Astrocyte (in vitro differentiated cells and primary cell): ENCODE measurements around the gene CTXN3.

Experiments used
- EZH2 ChIP-seq: IDR thresholded peaks from 2 replicates; pipeline ENCODE4 v1.6.1; 2012; ENCODE audit warnings: mild to moderate bottlenecking, low read length, inconsistent platforms; ENCODE audit not compliant: insufficient read depth
- TF ChIP-seq, protein P1 (sequence below): IDR thresholded peaks from 2 replicates; pipeline ENCODE4 v1.5.1; 2011; ENCODE audit warnings: low read depth, mild to moderate bottlenecking, inconsistent platforms, low read length, moderate library complexity; ENCODE audit not compliant: insufficient read depth

- TF ChIP-seq, protein P1, sequence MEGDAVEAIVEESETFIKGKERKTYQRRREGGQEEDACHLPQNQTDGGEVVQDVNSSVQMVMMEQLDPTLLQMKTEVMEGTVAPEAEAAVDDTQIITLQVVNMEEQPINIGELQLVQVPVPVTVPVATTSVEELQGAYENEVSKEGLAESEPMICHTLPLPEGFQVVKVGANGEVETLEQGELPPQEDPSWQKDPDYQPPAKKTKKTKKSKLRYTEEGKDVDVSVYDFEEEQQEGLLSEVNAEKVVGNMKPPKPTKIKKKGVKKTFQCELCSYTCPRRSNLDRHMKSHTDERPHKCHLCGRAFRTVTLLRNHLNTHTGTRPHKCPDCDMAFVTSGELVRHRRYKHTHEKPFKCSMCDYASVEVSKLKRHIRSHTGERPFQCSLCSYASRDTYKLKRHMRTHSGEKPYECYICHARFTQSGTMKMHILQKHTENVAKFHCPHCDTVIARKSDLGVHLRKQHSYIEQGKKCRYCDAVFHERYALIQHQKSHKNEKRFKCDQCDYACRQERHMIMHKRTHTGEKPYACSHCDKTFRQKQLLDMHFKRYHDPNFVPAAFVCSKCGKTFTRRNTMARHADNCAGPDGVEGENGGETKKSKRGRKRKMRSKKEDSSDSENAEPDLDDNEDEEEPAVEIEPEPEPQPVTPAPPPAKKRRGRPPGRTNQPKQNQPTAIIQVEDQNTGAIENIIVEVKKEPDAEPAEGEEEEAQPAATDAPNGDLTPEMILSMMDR: no peak
- no peak for TF ChIP-seq EZH2
Measured at GRCh38 chr5:127680595-127680994, 31.7 kb downstream of the CTXN3 start.
